Hepatocyte (in vitro differentiated cells): Measurements from ENCODE around the gene CIAO3. TPM values are rescaled to one million over a fixed set of nuclear protein-coding genes. Genes with fewer than 3 reads are reported as not detected.
A peak's percentile ranks its signal among the peaks of the same experiment; 100 is the strongest.

Source experiments
- DNase-seq: peaks from one replicate; pipeline ENCODE4 v3.0.0-alpha.2; 2016; ENCODE audit warnings: low spot score
- H2AFZ ChIP-seq: fragments of 200-600 bp; sonication (generic); 2 replicates; pipeline ENCODE4 v1.6.0; 2016; ENCODE audit warnings: antibody characterized with exemption, mild to moderate bottlenecking
- H3K27ac ChIP-seq: fragments of 200-600 bp; sonication (generic); 2 replicates; pipeline ENCODE4 v1.5.1; 2016; ENCODE audit warnings: mild to moderate bottlenecking
- H3K27me3 ChIP-seq: fragments of 200-600 bp; sonication (generic); 2 replicates; pipeline ENCODE4 v1.6.1; 2016
- H3K36me3 ChIP-seq: fragments of 200-600 bp; sonication (generic); replicated peaks from 2 replicates; pipeline ENCODE4 v1.5.1; 2016; ENCODE audit warnings: low read depth; ENCODE audit not compliant: insufficient read depth
- H3K4me1 ChIP-seq: fragments of 200-600 bp; sonication (generic); 2 replicates; pipeline ENCODE4 v1.5.1; 2016; ENCODE audit warnings: mild to moderate bottlenecking, moderate library complexity; ENCODE audit not compliant: insufficient read depth
- H3K4me2 ChIP-seq: fragments of 200-600 bp; sonication (generic); 2 replicates; pipeline ENCODE4 v1.6.0; 2016
- H3K4me3 ChIP-seq: fragments of 200-600 bp; sonication (generic); 2 replicates; pipeline ENCODE4 v1.5.1; 2016; ENCODE audit warnings: mild to moderate bottlenecking
- H3K79me2 ChIP-seq: fragments of 200-600 bp; sonication (generic); 2 replicates; pipeline ENCODE4 v1.6.0; 2017; ENCODE audit warnings: mild to moderate bottlenecking
- H3K9me2 ChIP-seq: fragments of 200-600 bp; sonication (generic); replicated peaks from 2 replicates; pipeline ENCODE4 v1.6.0; 2017; ENCODE audit warnings: mild to moderate bottlenecking; ENCODE audit not compliant: insufficient read depth
- H3K9me3 ChIP-seq: fragments of 200-600 bp; sonication (generic); 2 replicates; pipeline ENCODE4 v1.5.1; 2016; ENCODE audit warnings: low read depth, mild to moderate bottlenecking
- H4K20me1 ChIP-seq: fragments of 200-600 bp; sonication (generic); 2 replicates; pipeline ENCODE4 v1.6.0; 2016; ENCODE audit warnings: mild to moderate bottlenecking; ENCODE audit not compliant: insufficient read depth, poor library complexity, severe bottlenecking
- EZH2 ChIP-seq: fragments of 200-600 bp; sonication (generic); IDR thresholded peaks from 2 replicates; pipeline ENCODE4 v1.6.1; 2016; ENCODE audit warnings: antibody characterized with exemption, mild to moderate bottlenecking, borderline replicate concordance
- EZH2phosphoT487 ChIP-seq: fragments of 200-600 bp; sonication (generic); IDR thresholded peaks from one replicate; pipeline ENCODE4 v1.6.1; 2018; ENCODE audit warnings: antibody characterized with exemption, mild to moderate bottlenecking, low read depth, moderate library complexity; ENCODE audit not compliant: unreplicated experiment, severe bottlenecking
- WGBS: methylation state at CpG from one replicate; pipeline ENCODE4 v1.1.6; 2016; ENCODE audit warnings: low lambda C conversion rate; ENCODE audit errors: missing lambda C conversion rate; 5-methylcytosine and 5-hydroxymethylcytosine counted together
- polyA plus RNA-seq: library from polyadenylated mRNA; unstranded; fragments of >200 nt; fragmentation: Nextera tagmentation; extraction: Ambion mirVana; gene quantifications from 2 replicates; pipeline ENCODE4 v1.2.1, GENCODE V29; 2016
- total RNA-seq: library from RNA; depleted of rRNA; stranded (reverse); fragments of >200 nt; gene quantifications from 2 replicates; pipeline ENCODE4 v1.2.3, GENCODE V29; 2014
- TF ChIP-seq, protein P1 (sequence below): fragments of 200-600 bp; sonication (generic); IDR thresholded peaks from 2 replicates; pipeline ENCODE4 v1.5.1; 2016; ENCODE audit warnings: antibody characterized with exemption, mild to moderate bottlenecking; ENCODE audit not compliant: poor library complexity

CIAO3 gene
- total and polyA plus RNA-seq, 2 experiments from 2014 or later, result 39.0 to 42.8 TPM

DNA sequence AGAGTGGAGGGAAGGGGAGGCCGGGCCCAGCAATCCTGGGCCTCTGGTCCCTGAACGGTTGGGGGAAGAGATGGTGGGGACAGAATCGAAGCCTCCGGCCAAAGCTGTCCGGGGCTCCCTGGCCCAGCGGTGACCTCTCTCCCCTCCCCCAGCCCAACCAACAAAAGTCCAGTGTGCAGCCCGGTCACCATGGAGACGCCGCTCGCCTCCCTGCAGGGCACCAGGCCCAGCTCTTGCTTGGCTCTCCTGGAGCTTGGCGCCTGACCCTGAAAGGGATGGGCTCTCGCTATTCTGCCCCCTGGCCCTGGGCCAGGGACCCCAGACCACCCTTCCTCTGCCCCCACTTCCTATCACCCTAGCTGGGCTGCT, 24.6 kb downstream of the CIAO3 start:
- H3K9me2 ChIP-seq, result no peaks in the 10 kb centered on the region
- H3K4me1 ChIP-seq, result peaks cover 19% of the 10 kb centered on the region
- no peaks in the 10 kb centered on the region for H3K9me3 ChIP-seq
- H3K79me2 ChIP-seq, result no peaks in the 10 kb centered on the region
- no peak overlapping the region for H3K27ac ChIP-seq
- H2AFZ ChIP-seq, result no peak overlapping the region
- H3K27me3 ChIP-seq, result peaks cover 18% of the 10 kb centered on the region
- no peak overlapping the region for H3K4me3 ChIP-seq
- H4K20me1 ChIP-seq, result peaks cover 4% of the 10 kb centered on the region
- DNase-seq, result no peak
- TF ChIP-seq EZH2phosphoT487, result no peak
- TF ChIP-seq, protein P1, sequence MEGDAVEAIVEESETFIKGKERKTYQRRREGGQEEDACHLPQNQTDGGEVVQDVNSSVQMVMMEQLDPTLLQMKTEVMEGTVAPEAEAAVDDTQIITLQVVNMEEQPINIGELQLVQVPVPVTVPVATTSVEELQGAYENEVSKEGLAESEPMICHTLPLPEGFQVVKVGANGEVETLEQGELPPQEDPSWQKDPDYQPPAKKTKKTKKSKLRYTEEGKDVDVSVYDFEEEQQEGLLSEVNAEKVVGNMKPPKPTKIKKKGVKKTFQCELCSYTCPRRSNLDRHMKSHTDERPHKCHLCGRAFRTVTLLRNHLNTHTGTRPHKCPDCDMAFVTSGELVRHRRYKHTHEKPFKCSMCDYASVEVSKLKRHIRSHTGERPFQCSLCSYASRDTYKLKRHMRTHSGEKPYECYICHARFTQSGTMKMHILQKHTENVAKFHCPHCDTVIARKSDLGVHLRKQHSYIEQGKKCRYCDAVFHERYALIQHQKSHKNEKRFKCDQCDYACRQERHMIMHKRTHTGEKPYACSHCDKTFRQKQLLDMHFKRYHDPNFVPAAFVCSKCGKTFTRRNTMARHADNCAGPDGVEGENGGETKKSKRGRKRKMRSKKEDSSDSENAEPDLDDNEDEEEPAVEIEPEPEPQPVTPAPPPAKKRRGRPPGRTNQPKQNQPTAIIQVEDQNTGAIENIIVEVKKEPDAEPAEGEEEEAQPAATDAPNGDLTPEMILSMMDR, result no peak
- TF ChIP-seq EZH2, result no peak
- H3K36me3 ChIP-seq, result no peaks in the 10 kb centered on the region
- peak overlapping the region; percentile 97 for H3K4me2 ChIP-seq
- 18% methylated on average over 12 of the region's 12 CpGs for WGBS

DNA sequence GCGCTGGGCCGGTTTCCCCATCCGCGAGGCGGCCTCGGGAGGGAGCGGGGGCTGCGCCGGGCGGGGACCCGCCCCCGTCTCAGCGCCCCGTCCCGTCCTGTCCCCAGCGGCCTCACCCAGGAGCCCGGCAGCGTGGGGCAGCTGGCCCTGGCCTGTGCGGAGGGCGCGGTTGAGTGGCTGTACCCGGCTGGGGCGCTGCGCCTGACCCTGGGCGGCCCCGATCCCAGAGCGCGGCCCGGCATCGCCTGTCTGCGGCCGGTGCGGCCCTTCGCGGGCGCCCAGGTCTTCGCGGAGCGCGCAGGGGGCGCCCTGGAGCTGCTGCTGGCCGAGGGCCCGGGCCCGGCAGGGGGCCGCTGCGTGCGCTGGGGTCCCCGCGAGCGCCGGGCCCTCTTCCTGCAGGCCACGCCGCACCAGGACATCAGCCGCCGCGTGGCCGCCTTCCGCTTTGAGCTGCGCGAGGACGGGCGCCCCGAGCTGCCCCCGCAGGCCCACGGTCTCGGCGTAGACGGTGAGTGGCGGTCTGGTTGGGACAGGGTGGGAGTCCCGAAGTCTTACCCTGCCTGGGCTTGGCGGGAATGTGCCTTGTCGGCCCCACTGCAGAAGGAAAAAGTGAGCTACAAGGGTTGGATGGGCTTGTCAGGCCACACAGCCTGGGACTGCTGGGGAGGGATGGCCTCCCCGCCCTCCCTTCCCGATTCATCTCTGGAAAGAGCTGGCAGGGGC, 25.2 kb downstream of the CIAO3 start:
- peaks cover 19% of the 10 kb centered on the region for H3K4me1 ChIP-seq
- H3K4me2 ChIP-seq, result peak overlapping the region; percentile 97
- H3K27me3 ChIP-seq, result peaks cover 23% of the 10 kb centered on the region
- DNase-seq, result peak; percentile 57
- TF ChIP-seq EZH2phosphoT487 (peak; percentile 36), EZH2 (peak; percentile 50)
- TF ChIP-seq, protein P1, result no peak
- 8% methylated on average over 45 of the region's 74 CpGs for WGBS
- H3K9me3 ChIP-seq, result no peaks in the 10 kb centered on the region
- H2AFZ ChIP-seq, result peak overlapping the region; percentile 45
- no peaks in the 10 kb centered on the region for H3K9me2 ChIP-seq
- H3K36me3 ChIP-seq, result no peaks in the 10 kb centered on the region
- no peak overlapping the region for H3K27ac ChIP-seq
- H4K20me1 ChIP-seq, result peaks cover 4% of the 10 kb centered on the region
- no peak overlapping the region for H3K4me3 ChIP-seq
- no peaks in the 10 kb centered on the region for H3K79me2 ChIP-seq

DNA sequence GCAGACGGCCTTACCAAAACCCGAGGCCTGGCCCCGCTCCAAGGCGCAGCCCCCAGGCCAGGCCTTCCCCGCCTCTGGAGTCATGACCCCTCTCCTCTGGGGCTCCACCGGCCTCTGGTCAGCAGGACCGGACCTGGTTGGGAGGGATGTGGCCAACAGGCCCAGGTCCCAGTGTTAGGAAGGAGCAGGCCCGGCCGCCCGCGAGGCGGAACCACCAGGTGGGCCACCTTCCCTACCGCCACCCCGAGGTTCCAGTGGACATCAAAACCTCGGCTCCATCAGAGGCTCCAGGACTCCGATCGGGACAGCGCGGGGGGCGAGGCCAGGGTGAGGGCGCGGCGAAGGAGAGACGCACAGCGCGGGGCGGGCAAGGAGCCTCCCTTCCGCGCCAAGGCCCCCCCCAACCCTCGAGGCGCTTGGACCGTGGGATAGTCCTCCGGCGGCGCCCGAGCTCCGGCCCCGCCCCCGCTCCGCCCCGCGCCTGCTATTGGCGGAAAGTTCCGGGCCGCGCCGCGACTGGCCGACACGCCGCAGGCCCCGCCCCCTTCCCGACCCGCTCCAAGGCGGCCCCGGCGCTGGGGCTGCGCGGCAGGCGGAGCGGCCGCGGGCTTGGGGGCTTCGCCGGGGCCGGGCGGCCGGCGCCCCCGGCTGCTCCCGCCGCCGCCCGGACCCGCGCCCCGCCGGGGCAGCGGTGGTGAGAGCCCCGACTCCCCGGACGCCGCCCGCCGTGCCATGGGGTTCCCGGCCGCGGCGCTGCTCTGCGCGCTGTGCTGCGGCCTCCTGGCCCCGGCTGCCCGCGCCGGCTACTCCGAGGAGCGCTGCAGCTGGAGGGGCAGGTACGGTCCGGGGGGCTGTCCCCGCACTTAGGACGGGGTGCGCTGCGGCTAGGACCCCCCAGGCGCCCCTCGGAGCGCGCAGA, 26.0 kb downstream of the CIAO3 start, which contains the start of gene METRN:
Gene METRN (plus strand): TSS at position 561 of the 919 bp plus-strand sequence. CDS start 172 bp downstream, at position 733.
- Histone ChIP-seq H3K9me2 (no peaks in the 10 kb centered on the region), H3K4me3 (no peak within 1 kb of the TSS), H3K4me1 (peaks cover 13% of the 10 kb centered on the region), H2AFZ (peak within 1 kb of the TSS; percentile 45), H4K20me1 (peaks cover 1% of the 10 kb centered on the region), H3K27ac (no peak within 1 kb of the TSS), H3K9me3 (no peaks in the 10 kb centered on the region), H3K36me3 (no peaks in the 10 kb centered on the region), H3K79me2 (no peaks in the 10 kb centered on the region), H3K4me2 (peak within 1 kb of the TSS; percentile 97), H3K27me3 (peaks cover 30% of the 10 kb centered on the region)
- peak; percentile 95 for DNase-seq
- 19% methylated on average over 48 of the region's 108 CpGs for WGBS
- TF ChIP-seq, protein P1, result no peak
- no peak for TF ChIP-seq EZH2phosphoT487
